ENCODE results near the gene TOMM40L. TPM values are rescaled to one million over a fixed set of nuclear protein-coding genes. Genes with fewer than 3 reads are reported as not detected.
A peak's percentile ranks its signal among the peaks of the same experiment; 100 is the strongest.

The TOMM40L gene
- total RNA-seq, 2 donors from 2014 or later = 1.8 to 8.9 TPM

GRCh38 chr1:161258439-161259344 is 32.8 kb downstream of the TOMM40L start, which contains the start of gene PCP4L1:
TSS of gene PCP4L1 (plus strand) at chr1:161258745. CDS start at chr1:161258975, 230 bp downstream.
- Histone ChIP-seq H3K4me3 (no peak within 1 kb of the TSS), H3K27me3 (peaks cover 0 to 8% of the 10 kb centered on the region in 2 donors), H3K27ac (no peak within 1 kb of the TSS), H3K9me3 (peaks cover 0 to 14% (median 0%) of the 10 kb centered on the region in 3 donors), H3K4me1 (peaks cover 12% of the 10 kb centered on the region), H3K36me3 (replicated peaks in 1 of 2; ENCODE audit: insufficient read depth in 1 of 2, low read depth in 2 of 2) (no peaks in the 10 kb centered on the region)
- ATAC-seq = peak; percentile 90
- 5% methylated on average over 23 to 56 of the region's 62 CpGs for WGBS, 2 donors
- intact Hi-C loops (cut with DNase I) = no loop called here
- no peak for TF ChIP-seq CTCF (IDR thresholded peaks at IDR 0.05)
- peak in 1 of 3 donors; percentile 17 for TF ChIP-seq POLR2A (IDR thresholded peaks at IDR 0.05)
- DNase-seq = peak; percentile 55 to 75 (median 72)

GRCh38 chr1:161259345-161259702 is 33.5 kb downstream of the TOMM40L start:
- H3K9me3 ChIP-seq = peaks cover 0 to 14% (median 0%) of the 10 kb centered on the region in 3 donors
- DNase-seq = no peak
- no peaks in the 10 kb centered on the region for H3K36me3 ChIP-seq (replicated peaks in 1 of 2; ENCODE audit: insufficient read depth in 1 of 2, low read depth in 2 of 2)
- TF ChIP-seq POLR2A (IDR thresholded peaks at IDR 0.05) = no peak
- TF ChIP-seq CTCF (IDR thresholded peaks at IDR 0.05) = no peak
- intact Hi-C loops (cut with DNase I) = no loop called here
- H3K4me1 ChIP-seq = peaks cover 12% of the 10 kb centered on the region
- ATAC-seq = no peak
- WGBS, 2 donors = 44 to 52% methylated on average over 5 to 6 of the region's 6 CpGs
- H3K27me3 ChIP-seq = peaks cover 0 to 8% of the 10 kb centered on the region in 2 donors
- no peak overlapping the region for H3K27ac ChIP-seq
- no peak overlapping the region for H3K4me3 ChIP-seq

GRCh38 chr1:161259765-161260164 is 33.9 kb downstream of the TOMM40L start:
- H3K27me3 ChIP-seq = peaks cover 0 to 8% of the 10 kb centered on the region in 2 donors
- peaks cover 12% of the 10 kb centered on the region for H3K4me1 ChIP-seq
- DNase-seq (no peak), ATAC-seq (no peak)
- TF ChIP-seq CTCF (IDR thresholded peaks at IDR 0.05) = no peak
- no peak for TF ChIP-seq POLR2A (IDR thresholded peaks at IDR 0.05)
- no peak overlapping the region for H3K4me3 ChIP-seq
- H3K36me3 ChIP-seq (replicated peaks in 1 of 2; ENCODE audit: insufficient read depth in 1 of 2, low read depth in 2 of 2) = no peaks in the 10 kb centered on the region
- 62 to 74% methylated on average over 1 of the region's 1 CpG for WGBS, 2 donors
- intact Hi-C loops (cut with DNase I) = no loop called here
- H3K27ac ChIP-seq = no peak overlapping the region
- peaks cover 0 to 14% (median 0%) of the 10 kb centered on the region in 3 donors for H3K9me3 ChIP-seq

- DNase-seq (no peak), ATAC-seq (no peak)
- Histone ChIP-seq H3K27ac (no peak overlapping the region), H3K4me1 (peaks cover 12% of the 10 kb centered on the region), H3K36me3 (replicated peaks in 1 of 2; ENCODE audit: insufficient read depth in 1 of 2, low read depth in 2 of 2) (no peaks in the 10 kb centered on the region), H3K9me3 (peaks cover 0 to 14% (median 0%) of the 10 kb centered on the region in 3 donors), H3K27me3 (peaks cover 0 to 8% of the 10 kb centered on the region in 2 donors), H3K4me3 (no peak overlapping the region)
- TF ChIP-seq CTCF (IDR thresholded peaks at IDR 0.05) (no peak), POLR2A (IDR thresholded peaks at IDR 0.05) (no peak)
- 54 to 62% methylated on average over 8 to 9 of the region's 9 CpGs for WGBS, 2 donors
- intact Hi-C loops (cut with DNase I) = no loop called here
Observed at GRCh38 chr1:161260376-161261260, 34.8 kb downstream of the TOMM40L start.
